CD4-positive, alpha-beta T cell treated with Interleukin-17A for 1 hour (primary cell): ENCODE results near the gene UNC79.

Source experiments
- DNase-seq: peaks from one replicate; pipeline ENCODE4 v3.0.0-alpha.2; 2020

The UNC79 gene

GRCh38 chr14:93733231-93733630 lies 302.5 kb downstream of the UNC79 start:
- DNase-seq, result no peak

- DNase-seq, result no peak
Observed at GRCh38 chr14:93733631-93734030, 302.9 kb downstream of the UNC79 start.

- no peak for DNase-seq
Observed at GRCh38 chr14:93734086-93734822, 303.5 kb downstream of the UNC79 start.

- no peak for DNase-seq
Observed at GRCh38 chr14:93735206-93735605, 304.5 kb downstream of the UNC79 start.

- DNase-seq, result no peak
Observed at GRCh38 chr14:93736378-93737014, 305.8 kb downstream of the UNC79 start.

GRCh38 chr14:93737634-93738033 lies 306.9 kb downstream of the UNC79 start:
- no peak for DNase-seq

- no peak for DNase-seq
Observed at GRCh38 chr14:93741556-93742230, 311.0 kb downstream of the UNC79 start.

- no peak for DNase-seq
Observed at GRCh38 chr14:93742761-93743160, 312.0 kb downstream of the UNC79 start.

- no peak for DNase-seq
Observed at GRCh38 chr14:93743270-93744060, 312.7 kb downstream of the UNC79 start.

GRCh38 chr14:93744176-93744575 lies 313.4 kb downstream of the UNC79 start:
- no peak for DNase-seq

GRCh38 chr14:93744876-93745275 lies 314.1 kb downstream of the UNC79 start:
- no peak for DNase-seq

GRCh38 chr14:93745603-93746273 lies 315.0 kb downstream of the UNC79 start:
- DNase-seq, result no peak

GRCh38 chr14:93747102-93747501 lies 316.4 kb downstream of the UNC79 start:
- DNase-seq, result no peak

GRCh38 chr14:93747560-93747959 lies 316.8 kb downstream of the UNC79 start:
- no peak for DNase-seq

- no peak for DNase-seq
Observed at GRCh38 chr14:93748208-93749075, 317.7 kb downstream of the UNC79 start.

GRCh38 chr14:93749076-93749420 lies 318.3 kb downstream of the UNC79 start:
- DNase-seq, result no peak

GRCh38 chr14:93751946-93752655 lies 321.4 kb downstream of the UNC79 start:
- no peak for DNase-seq

GRCh38 chr14:93752980-93753561 lies 322.3 kb downstream of the UNC79 start:
- DNase-seq, result no peak

GRCh38 chr14:93753647-93754046 lies 322.9 kb downstream of the UNC79 start:
- no peak for DNase-seq

- DNase-seq, result no peak
Observed at GRCh38 chr14:93757206-93757605, 326.5 kb downstream of the UNC79 start.
